Colonic mucosa (tissue), 4 donors: ENCODE measurements around the gene COPZ1. TPM values are rescaled to one million over a fixed set of nuclear protein-coding genes. Genes with fewer than 3 reads are reported as not detected.

ENCODE experiments used
- DNase-seq: peaks from one replicate; pipeline ENCODE4 v3.0.0-alpha.2; 2020
- H3K27ac ChIP-seq: fragments of 200-600 bp; one replicate; pipeline ENCODE4 v1.8.0; 2021
- H3K27me3 ChIP-seq: fragments of 200-600 bp; one replicate; pipeline ENCODE4 v1.8.0; 2021
- H3K36me3 ChIP-seq: fragments of 200-600 bp; one replicate; pipeline ENCODE4 v1.8.0; 2021
- H3K4me1 ChIP-seq: fragments of 200-600 bp; one replicate; pipeline ENCODE4 v1.8.0; 2021; ENCODE audit warnings: mild to moderate bottlenecking
- H3K4me3 ChIP-seq: fragments of 200-600 bp; one replicate; pipeline ENCODE4 v1.8.0; 2021
- H3K9ac ChIP-seq, 2 donors: one replicate each; pipeline ENCODE4 v1.7.0; 2013; ENCODE audit warnings: control low read depth in 2 of 2, low read depth in 2 of 2, low read length in 2 of 2
- H3K9me3 ChIP-seq: fragments of 200-600 bp; one replicate; pipeline ENCODE4 v1.8.0; 2021
- CTCF ChIP-seq: fragments of 200-600 bp; IDR thresholded peaks from one replicate; pipeline ENCODE4 v1.8.0; 2022; ENCODE audit warnings: antibody characterized with exemption, mild to moderate bottlenecking
- intact Hi-C: fragments of 100-400 bp; cut with DNase I; formaldehyde crosslinking; loops from one replicate; pipeline ENCODE4 v1.14.1; 2022
- total RNA-seq, 2 donors: library from RNA; stranded (reverse); fragmentation: NEBNext Ultra II Directional in 1 of 2; extraction: Animal tissue kit (Norgen Biotek cat#: 25700) in 1 of 2; gene quantifications; one replicate each; pipeline ENCODE4 v1.2.1, GENCODE V29; 2021
- donor health status: healthy.
- donor health status: DM: no; HTN: no; CAD: no.
- donor health status: DM: no; HTN: no; CAD: no.

COPZ1 gene
- total RNA-seq, 2 donors from 2014 or later: 164 to 173 TPM

GRCh38 chr12:54371328-54372112 is 46.6 kb downstream of the COPZ1 start:
- Histone ChIP-seq H3K9ac (no peak overlapping the region), H3K4me1 (peaks cover 11% of the 10 kb centered on the region), H3K27ac (peak overlapping the region; percentile 36), H3K36me3 (no peaks in the 10 kb centered on the region), H3K4me3 (no peak overlapping the region), H3K27me3 (no peaks in the 10 kb centered on the region), H3K9me3 (no peaks in the 10 kb centered on the region)
- intact Hi-C loops: no loop called here
- TF ChIP-seq CTCF: no peak
- DNase-seq: peak; percentile 54

DNA sequence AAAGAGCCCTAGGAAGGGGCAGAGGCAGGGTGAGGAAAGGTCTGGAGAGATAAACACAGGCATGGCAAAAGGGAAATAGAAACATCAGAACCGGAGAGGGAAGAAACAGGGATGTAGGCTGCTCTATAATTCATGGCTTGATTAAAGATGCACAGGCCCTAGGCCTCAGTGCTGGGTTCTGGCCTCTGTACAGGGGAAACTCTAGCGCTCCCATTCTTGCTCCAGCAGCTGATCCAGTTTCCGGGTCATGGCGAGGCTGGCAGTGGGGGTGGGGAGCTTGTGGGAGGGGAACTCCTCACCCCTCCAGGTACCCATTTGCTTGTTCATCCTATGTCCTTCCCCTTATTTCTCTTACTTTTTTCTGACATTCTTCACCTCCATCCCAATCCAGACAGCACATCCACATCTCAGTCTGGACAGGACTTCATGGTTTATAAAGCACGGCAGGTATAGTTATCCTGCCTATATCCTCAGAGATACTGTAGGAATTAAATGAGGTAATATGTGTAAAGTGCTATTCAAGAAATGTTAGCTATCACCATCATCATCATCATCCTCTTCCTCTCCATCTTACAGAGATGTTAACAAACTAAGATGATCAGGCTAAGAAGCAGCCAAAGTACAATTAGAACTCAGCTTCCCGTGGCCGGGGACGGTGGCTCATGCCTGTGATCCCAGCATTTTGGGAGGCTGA is 47.3 kb downstream of the COPZ1 start:
- Histone ChIP-seq H3K9me3 (no peaks in the 10 kb centered on the region), H3K4me3 (no peak overlapping the region), H3K9ac (no peak overlapping the region), H3K27me3 (no peaks in the 10 kb centered on the region), H3K36me3 (no peaks in the 10 kb centered on the region), H3K4me1 (peaks cover 11% of the 10 kb centered on the region), H3K27ac (peak overlapping the region; percentile 36)
- TF ChIP-seq CTCF: no peak
- intact Hi-C loops: no loop called here
- no peak for DNase-seq

DNA sequence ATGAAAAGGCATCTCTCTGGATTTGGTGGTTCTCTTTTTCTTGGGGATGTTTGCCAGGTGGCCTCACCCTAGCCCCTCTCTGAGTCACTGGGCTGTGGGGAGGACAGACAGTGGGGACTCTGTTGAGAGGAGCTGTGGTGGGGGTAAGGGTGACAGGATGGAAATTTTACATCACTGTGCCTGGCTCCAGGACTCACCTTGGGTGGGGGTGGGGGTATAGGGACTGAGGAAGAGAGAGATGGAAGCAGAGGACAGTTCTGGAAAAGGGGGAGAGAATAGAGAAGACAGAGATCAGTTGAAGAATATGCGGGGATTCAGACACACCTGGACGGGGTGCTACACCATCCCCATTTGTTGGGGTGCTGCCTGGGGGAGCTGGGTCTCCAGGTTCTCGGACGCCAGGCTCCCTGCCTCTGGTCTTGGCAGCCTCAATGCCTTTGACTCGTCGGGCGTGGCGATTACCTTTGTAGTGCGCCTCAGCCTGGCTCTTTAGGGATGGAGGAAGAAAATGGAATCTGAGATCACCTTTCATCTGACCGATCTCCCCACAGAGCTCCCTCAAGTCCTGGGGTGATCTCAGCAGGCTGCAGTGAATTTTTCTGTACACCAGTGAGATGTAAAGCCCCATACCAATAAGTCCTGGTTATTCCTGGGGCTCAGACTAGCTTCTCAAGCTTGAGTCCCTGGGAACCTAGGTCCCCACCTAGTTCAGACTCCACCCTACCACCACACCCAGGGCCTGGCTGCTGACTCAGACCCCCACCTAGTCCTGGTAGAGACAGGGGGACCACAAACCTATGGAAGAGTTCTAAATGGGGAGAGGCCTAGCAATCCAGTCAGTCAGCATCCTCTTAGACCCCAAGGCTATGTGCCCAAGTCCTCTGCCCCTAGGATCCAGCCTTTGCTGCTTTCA is 49.0 kb downstream of the COPZ1 start:
- no peak for TF ChIP-seq CTCF
- Histone ChIP-seq H3K36me3 (no peaks in the 10 kb centered on the region), H3K4me3 (no peak overlapping the region), H3K9me3 (no peaks in the 10 kb centered on the region), H3K4me1 (peaks cover 9% of the 10 kb centered on the region), H3K27ac (no peak overlapping the region), H3K9ac (no peak overlapping the region), H3K27me3 (no peaks in the 10 kb centered on the region)
- DNase-seq: no peak
- intact Hi-C loops: no loop called here

DNA sequence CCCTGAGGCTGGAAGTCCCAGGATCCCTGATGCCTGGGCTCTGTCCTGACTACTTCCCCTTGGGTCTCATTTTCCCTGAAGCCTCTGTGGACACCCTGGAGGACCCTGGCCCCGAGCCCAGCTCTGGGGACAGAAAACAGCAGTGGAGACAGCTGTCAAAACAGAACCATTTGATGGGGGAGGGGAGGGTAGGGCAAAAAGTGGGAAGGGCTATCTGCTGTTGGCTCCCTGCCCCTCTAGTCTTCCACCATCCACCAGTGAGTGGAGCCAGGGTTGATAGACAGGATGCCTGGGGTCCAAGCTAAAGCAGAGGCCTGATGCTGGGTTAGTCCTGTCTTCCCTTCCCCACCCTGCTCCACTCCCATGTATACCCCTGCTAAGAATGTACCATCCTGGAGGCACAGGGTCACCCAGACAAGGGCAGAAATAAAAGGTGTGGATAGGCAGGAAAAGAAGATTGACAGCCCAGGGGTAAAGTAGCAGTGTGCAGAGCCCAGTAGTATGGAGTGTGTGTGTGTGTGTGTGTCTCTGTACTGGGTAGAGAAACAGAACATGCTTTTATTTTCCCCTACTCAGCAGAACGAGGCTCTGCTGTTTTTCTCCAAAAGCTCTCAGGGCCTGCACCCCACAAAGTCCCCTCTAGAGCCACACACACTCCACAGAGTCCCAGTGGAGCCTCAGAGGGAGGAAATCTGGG is 49.8 kb downstream of the COPZ1 start:
- intact Hi-C loops: no loop called here

More for the DNA sequence above, 49.8 kb downstream of the COPZ1 start:
- no peak for TF ChIP-seq CTCF
- H3K27ac ChIP-seq: no peak overlapping the region
- H3K4me3 ChIP-seq: no peak overlapping the region
- no peaks in the 10 kb centered on the region for H3K36me3 ChIP-seq
- no peak for DNase-seq
- no peaks in the 10 kb centered on the region for H3K9me3 ChIP-seq
- H3K9ac ChIP-seq: peak overlapping the region in 1 of 2 donors; percentile 38
- H3K4me1 ChIP-seq: peaks cover 6% of the 10 kb centered on the region
- H3K27me3 ChIP-seq: no peaks in the 10 kb centered on the region
